Left kidney (tissue), 2 donors: ENCODE measurements around the gene DMAC2L. TPM values are rescaled to one million over a fixed set of nuclear protein-coding genes. Genes with fewer than 3 reads are reported as not detected.
"Not testable (repeated sequence)": the region's sequence is repeated elsewhere in the genome, so short reads cannot be mapped to it uniquely, and the experiment has no call there.

Source experiments
- DNase-seq: peaks from one replicate; pipeline ENCODE4 v3.0.0-alpha.2; 2013
- polyA plus RNA-seq: library from polyadenylated mRNA; unstranded; fragments of 120-200 nt; gene quantifications from one replicate; pipeline ENCODE4 v1.2.1, GENCODE V29; 2013; ENCODE audit not compliant: insufficient read length

DMAC2L gene
- polyA plus RNA-seq, 1 donor = 33.1 TPM

DNA sequence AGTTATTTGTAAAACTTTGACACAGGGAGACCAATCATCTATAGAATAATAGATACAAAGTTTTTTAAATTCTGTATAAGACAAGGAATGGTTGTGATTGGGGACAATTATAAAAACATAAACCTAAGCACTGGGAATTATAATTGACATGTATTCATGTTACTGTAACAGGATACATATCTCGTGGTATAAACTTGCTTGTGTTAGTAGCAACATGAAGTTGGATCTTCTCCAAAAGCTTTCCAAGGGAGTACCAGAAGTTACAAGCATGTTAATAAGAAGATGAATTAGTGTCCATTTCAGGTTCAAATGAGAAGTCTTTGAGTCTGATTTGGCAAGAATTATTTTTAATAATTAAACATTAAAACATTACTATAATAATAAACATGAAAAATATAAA lies 42.4 kb downstream of the DMAC2L start:
- DNase-seq = no peak

DNA sequence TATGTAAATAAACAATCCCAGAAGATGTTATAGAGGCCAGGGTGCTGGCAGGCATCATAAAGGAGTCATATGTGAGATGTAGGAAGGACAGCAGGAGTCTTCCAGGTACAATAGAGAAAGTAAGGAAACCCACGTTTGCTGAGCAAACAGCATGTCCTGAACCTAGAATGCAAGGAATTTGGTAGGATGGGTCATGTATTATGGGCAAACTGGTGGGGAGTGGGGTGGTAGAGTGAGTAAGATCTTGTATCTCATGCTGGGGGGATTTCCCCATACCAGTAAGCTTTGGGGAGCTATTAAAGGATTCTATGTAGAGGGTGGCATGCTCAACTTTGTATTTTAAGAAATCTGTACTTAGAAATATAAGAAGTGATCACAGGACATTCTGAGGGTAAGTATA lies 43.6 kb downstream of the DMAC2L start:
- DNase-seq = no peak

DNA sequence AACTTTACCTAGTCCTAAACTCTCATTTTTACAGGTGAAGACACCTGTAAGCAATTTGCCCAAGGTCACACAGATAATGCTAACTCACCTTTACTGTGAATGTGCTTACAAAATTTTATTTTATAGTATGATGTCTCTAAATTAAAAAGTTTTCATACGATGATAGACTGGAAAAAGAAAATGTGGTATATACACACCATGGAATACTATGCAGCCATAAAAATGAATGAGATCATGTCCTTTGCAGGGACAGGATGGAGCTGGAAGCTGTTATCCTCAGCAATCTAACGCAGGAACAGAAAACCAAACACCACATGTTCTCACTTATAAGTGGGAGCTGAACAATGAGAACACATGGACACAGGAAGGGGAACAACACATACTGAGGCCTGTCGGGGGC lies 44.2 kb downstream of the DMAC2L start:
- DNase-seq = not testable (repeated sequence)

DNA sequence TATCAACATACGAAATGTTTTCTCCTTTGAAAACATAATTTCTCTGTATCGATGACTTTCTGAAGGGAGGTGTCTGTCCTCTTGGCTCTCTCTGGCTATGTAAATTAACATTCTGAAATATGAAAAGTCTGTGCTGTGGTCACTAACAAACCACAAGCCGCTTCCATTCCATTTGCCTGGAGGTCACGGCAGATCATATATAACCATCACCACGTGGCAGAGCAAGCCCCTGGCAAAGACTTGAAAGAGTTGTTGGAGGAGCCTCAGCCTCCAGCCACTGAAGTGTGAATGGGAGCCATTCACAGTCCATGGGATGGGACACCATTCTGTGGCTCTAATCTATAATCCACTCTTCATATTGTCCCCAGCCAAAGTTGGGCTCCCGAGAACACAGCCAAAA lies 45.0 kb downstream of the DMAC2L start:
- DNase-seq = no peak

DNA sequence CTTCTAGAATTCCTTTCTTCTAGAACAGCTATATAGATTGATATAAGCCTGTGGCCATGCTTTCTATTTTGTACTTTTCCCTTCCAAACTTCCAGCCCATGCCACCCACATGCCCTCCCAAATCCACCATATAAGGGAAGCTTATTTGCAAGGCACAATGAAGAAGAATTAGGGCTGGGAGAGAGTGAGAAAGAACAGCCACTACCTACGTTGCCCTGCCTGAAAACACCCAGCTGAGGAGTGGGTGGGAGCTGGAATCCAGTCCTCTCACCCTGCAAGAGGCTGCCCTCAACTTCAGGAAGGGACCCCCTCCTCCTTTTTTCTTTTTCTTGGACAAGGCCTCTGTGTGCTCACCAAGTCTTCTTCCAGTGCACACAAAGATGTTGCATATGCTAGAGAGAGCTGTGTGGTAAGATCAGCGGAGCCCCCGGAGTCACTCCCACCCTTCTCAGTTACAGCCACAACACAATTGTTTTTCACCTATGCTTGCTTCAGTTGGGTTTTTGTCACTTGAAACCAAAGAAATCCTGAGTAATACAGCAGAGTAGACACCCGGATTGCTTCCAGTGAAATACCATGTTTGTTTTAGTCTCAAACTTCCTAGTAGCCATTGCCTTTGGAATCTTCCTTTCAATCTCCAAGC lies 45.8 kb downstream of the DMAC2L start:
- DNase-seq = no peak

DNA sequence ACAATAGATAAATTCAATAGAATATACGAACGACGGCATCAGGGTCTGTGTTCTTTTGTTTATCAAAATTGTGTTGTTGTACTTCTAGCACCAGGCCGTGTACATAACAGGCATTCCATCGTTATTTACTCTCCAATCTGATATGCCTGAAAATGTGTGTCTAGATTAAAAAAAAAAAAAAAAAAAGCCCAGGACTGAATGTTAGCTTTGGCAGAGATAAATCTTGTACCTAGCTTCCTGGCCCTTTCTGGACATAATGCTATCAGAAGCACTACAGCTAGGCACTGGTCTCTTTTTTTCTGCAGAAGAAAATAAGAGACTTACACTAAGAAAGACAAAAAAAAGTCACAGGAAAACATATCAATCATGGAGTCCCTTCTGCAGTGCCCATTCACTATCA lies 47.5 kb downstream of the DMAC2L start:
- no peak for DNase-seq

DNA sequence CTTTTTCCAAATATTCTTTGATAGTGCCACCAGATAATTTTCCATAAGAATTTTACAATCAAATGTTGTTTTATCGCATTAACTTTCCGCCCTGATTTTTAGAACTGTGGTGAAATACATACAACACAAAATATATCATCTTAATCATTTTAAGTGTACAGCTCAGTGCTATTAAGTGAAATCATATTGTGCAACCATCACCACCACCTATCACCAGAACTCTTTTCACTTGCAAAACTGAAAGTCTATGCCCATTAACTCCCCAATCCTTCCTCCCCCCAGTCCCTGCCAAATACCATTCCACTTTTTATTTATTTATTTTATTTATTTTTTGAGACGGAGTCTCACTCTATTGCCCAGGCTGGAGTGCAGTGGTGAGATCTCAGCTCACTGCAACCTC lies 48.0 kb downstream of the DMAC2L start:
- DNase-seq = no peak

DNA sequence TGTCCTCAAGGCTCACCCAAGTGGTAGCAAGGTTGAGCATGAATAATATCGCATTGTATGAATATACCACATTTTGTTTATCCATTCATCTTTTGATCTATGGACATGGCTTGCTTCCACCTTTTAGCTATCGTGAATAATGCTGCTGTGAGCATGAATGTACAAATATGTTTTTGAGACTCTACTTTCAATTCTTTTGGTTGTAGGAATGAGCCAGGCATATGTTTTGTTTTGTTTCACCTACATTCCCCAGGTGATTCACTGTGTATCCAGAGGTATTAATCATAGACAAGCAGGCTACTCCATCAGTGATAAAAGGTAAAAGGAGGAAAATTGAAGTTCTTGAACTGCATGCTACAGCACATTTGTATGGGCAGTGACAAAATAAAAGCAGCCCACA lies 48.7 kb downstream of the DMAC2L start:
- no peak for DNase-seq

GRCh38 chr14:50361473-50362403 lies 49.6 kb downstream of the DMAC2L start:
- DNase-seq = not testable (repeated sequence)

DNA sequence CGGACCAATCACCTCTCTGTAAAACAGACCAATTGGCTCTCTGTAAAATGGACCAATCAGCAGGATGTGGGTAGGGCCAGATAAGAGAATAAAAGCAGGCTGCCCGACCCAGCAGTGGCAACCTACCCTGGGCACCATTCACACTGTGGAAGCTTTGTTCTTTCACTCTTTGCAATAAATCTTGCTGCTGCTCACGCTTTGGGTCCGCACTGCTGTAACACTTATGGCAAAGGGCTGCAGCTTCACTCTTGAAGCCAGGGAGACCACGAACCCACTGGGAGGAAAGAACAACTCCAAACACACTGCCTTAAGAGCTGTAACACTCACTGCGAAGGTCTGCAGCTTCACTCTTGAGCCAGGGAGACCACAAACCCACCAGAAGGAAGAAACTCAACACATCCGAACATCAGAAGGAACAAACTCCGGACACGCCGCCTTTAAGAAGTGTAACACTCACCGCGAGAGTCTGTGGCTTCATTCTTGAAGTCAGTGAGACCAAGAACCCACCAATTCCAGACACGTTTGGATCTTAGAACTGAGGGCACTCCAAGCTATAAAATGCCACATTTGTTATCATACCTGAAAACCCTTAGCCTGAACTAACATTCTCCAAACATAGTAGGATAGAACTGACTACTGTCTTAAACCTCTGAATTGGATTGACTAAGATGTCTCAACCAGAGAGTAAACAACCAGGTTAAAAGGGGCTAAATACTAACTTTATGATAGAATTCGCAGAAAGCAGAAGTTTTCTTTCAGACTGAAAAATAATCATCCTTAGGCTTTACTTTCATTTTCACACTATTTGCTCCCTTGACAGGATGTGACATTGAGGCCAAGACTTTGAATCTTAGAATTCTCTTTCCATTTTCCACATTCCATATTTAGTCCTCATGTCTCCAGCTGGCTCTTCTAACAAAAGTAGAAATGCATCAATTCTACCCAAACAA lies 50.9 kb downstream of the DMAC2L start:
- no peak for DNase-seq

- DNase-seq = no peak
Observed at GRCh38 chr14:50363714-50364111, 51.6 kb downstream of the DMAC2L start.

DNA sequence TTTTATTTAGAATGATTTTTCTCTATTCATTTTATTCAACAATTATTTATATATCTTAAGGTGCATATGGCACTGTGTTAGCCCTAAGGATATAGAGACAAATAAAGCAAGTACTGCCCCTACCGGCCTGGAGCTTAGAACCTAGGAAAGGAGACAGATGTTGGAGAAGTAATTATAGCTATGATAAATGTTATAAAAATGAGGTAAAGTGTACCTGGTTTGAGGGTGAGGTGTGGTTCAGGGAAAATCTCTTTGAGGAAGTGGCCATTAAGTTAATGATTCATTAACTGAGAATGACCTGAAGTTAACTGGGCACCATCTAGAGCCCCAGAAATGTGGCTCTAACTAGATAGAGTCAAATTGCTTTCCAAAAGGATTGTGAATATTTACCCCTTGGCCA lies 52.7 kb downstream of the DMAC2L start:
- no peak for DNase-seq

GRCh38 chr14:50365572-50365971 lies 53.4 kb downstream of the DMAC2L start:
- not testable (repeated sequence) for DNase-seq

DNA sequence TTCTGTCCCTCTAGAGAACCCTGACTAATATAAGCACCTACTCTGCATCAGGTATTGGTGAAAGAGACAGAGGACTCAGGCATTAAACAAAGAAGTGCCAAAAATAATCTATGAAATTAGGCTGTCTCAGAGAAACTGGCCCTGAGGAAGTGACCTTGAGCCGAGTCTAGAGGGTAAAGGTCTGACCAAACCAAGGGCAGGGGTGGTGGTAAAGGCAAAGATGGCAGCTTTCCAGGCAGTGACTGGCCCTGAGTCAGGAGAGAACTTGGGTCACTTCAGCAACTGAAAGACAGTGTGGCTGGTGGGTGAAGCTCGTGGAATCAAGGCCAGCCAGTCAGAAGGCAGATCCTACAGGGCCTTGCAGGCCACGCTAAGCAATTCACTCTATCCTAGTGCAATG lies 54.0 kb downstream of the DMAC2L start:
- DNase-seq = no peak

GRCh38 chr14:50366589-50366988 lies 54.5 kb downstream of the DMAC2L start:
- no peak for DNase-seq

DNA sequence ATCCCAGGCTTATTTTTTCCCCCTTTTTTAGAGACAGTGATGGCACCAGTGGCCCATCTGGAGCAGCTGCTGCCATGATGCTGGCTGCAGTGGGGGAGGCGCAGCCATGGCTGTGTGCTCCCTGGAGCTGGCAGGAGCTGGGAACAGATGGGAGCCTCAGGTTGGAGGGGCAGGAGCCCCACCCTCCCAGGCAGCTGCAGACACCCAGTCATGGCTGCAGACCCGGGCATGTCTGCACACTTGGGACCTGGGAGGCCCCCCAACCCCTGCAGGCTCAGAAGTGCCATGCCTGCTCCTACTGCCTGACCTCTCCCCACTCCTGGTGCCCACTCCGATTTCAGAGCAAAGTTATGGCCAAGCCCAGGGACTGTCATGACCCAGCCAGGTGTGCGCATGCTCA lies 59.4 kb downstream of the DMAC2L start:
- DNase-seq = no peak

- DNase-seq = no peak
Observed at GRCh38 chr14:50373959-50374358, 61.8 kb downstream of the DMAC2L start.

DNA sequence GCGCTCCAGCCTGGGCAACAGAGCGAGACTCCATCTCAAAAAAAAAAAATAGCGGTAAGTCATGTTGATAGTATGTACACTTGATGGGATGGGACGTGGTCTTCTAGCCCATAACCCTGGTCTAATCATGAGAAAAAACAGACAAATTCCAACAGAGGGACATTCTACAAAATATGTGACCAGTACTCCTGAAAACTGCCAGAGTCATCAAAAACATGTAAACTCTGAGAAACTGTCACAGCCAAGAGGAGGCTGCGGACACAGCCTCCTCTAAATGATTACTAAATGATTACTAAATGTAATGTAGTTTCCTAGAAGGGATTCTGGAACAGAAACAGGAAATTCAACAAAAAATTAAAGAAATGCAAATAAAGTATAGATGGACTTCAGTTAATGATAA lies 63.6 kb downstream of the DMAC2L start:
- DNase-seq = no peak
